Smooth muscle cell of the brain vasculature (primary cell): ENCODE data around the gene LSM6.

ENCODE experiments used
- DNase-seq: peaks from one replicate; pipeline ENCODE4 v3.0.0-alpha.2; 2012; ENCODE audit warnings: low read depth, low spot score

The LSM6 gene

GRCh38 chr4:146186041-146186440 is 10.5 kb downstream of the LSM6 start:
- DNase-seq, result no peak

- no peak for DNase-seq
These were observed 11.1 kb downstream of the LSM6 start for GRCh38 chr4:146186596-146186995.

- DNase-seq, result no peak
These were observed 14.9 kb downstream of the LSM6 start for GRCh38 chr4:146190456-146190855.

GRCh38 chr4:146191766-146192458 is 16.4 kb downstream of the LSM6 start:
- DNase-seq, result no peak

GRCh38 chr4:146193628-146194027 is 18.1 kb downstream of the LSM6 start:
- DNase-seq, result no peak

GRCh38 chr4:146194212-146194611 is 18.7 kb downstream of the LSM6 start:
- DNase-seq, result no peak

GRCh38 chr4:146202665-146203064 is 27.1 kb downstream of the LSM6 start:
- no peak for DNase-seq

GRCh38 chr4:146207410-146207809 is 31.9 kb downstream of the LSM6 start:
- DNase-seq, result no peak

GRCh38 chr4:146210890-146211289 is 35.4 kb downstream of the LSM6 start:
- DNase-seq, result no peak

- no peak for DNase-seq
These were observed 35.9 kb downstream of the LSM6 start for GRCh38 chr4:146211440-146211839.

- DNase-seq, result no peak
These were observed 37.3 kb downstream of the LSM6 start for GRCh38 chr4:146212781-146213180.

GRCh38 chr4:146214238-146214637 is 38.7 kb downstream of the LSM6 start, which contains the start of gene REELD1:
Gene REELD1 (plus strand): TSS chr4:146214538. CDS start chr4:146216953, 2,415 bp downstream.
- DNase-seq, result no peak

GRCh38 chr4:146222313-146222712 is 46.8 kb downstream of the LSM6 start:
- DNase-seq, result no peak

- DNase-seq, result no peak
These were observed 48.9 kb downstream of the LSM6 start for GRCh38 chr4:146224326-146224966.

GRCh38 chr4:146229406-146229805 is 53.9 kb downstream of the LSM6 start:
- DNase-seq, result no peak

- DNase-seq, result no peak
These were observed 56.7 kb downstream of the LSM6 start for GRCh38 chr4:146232131-146232722.

- no peak for DNase-seq
These were observed 60.2 kb downstream of the LSM6 start for GRCh38 chr4:146235654-146236177.

GRCh38 chr4:146236216-146236615 is 60.7 kb downstream of the LSM6 start:
- no peak for DNase-seq

GRCh38 chr4:146237092-146237491 is 61.6 kb downstream of the LSM6 start:
- DNase-seq, result no peak

- no peak for DNase-seq
These were observed 62.6 kb downstream of the LSM6 start for GRCh38 chr4:146238107-146238506.
